Urothelium cell line (cell line): ENCODE measurements around the gene GPR179.

Experiments used
- DNase-seq: peaks from one replicate; pipeline ENCODE4 v3.0.0; 2011; ENCODE audit warnings: low spot score, mixed read lengths
- FAIRE-seq: peaks from 2 replicates; lab custom pipeline; 2011; peaks lifted over from hg19 to GRCh38; lab: Jason Lieb, UNC

Gene GPR179

GRCh38 chr17:38349097-38349730 lies 5.5 kb upstream of the GPR179 start:
- no peak for FAIRE-seq
- DNase-seq = peak; percentile 74

DNA sequence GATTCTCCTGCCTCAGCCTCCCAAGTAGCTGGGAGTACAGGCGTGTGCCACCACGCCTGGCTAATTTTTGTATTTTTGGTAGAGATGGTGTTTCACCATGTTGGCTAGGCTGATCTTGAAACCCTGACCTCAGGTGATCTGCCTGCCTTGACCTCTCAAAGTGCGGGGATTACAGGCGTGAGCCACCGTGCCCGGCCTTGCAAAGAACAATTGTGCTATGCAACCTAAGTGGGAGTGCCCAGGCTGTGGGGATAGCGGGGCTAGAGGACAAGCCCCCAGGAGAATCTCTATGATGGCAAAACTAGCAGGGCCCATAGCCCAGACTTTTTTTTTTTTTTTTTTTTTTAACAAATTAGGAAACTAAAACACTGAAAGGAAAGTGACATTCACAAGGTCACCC lies 2.0 kb upstream of the GPR179 start:
- DNase-seq (no peak), FAIRE-seq (no peak)

- DNase-seq (no peak), FAIRE-seq (no peak)
Measured at GRCh38 chr17:38344420-38344745, 627 bp upstream of the GPR179 start.

DNA sequence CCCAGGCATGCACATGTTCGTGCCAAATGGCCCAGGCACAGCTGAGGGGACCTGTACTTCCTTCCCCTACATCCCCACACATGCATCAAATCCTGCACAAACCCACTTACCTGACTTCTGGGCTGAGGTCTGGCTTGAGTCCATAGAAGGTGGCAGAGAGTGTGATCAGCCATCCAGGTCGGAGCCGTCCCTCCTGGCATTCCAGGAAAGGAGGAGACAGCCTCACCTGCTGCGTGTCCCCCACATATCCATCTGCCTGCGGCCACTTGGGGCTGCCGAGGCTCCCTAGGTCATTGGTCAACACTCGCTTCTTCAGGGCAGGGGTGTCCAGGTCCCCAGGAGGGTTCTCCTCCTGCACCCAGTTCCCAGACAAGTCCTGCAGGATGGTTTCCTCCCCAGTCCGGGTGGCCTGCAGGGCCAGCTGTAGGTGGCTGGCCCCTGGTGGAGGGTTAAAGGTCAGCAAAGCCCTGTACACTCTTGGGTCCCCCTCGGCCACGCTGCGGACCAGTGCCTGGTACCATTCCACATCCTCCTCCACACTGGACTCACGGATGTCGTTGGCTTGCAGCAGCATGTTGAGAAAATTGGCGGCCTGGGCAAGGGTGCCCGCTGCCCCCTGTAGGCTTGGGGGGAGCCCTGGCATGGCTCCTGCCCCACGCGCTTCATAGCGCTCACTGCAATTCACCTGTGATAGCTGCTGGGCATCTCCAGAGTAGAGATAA lies 709 bp downstream of the GPR179 start:
- FAIRE-seq = no peak

DNA sequence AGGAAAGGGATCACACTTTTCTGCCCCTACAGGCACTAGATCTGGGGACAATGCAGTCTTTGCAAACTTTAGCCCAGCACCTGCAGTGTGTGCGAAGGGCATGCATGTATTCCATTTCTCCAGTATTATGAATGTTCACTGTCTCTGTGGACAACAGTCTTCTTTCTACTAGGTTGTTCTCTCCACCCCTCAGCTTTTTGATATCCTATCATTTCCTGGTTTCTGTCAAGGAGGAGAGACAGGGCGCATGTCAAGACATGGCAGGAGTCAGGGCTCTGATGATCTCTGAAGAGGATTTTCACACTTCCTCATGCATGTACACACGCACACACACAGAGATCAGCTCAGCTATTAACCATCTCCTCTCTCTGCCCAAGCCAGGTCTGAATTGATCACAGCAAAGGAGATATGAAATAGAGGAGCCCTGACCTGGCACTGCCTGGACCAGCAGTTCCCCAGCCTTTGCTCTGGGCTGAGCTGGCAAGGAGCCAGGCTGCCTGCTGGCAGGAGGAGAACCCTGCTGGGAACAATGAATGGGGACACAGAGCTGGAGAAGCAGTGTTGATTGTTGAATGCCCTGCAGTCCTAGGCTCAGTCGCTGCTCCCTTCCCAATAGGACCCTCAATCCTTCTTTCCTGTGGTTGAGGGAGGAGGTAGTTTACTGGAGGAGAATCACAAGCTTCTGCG lies 2.6 kb downstream of the GPR179 start:
- FAIRE-seq (no peak), DNase-seq (peak; percentile 38)

More for the DNA sequence above, 709 bp downstream of the GPR179 start:
- DNase-seq = no peak

DNA sequence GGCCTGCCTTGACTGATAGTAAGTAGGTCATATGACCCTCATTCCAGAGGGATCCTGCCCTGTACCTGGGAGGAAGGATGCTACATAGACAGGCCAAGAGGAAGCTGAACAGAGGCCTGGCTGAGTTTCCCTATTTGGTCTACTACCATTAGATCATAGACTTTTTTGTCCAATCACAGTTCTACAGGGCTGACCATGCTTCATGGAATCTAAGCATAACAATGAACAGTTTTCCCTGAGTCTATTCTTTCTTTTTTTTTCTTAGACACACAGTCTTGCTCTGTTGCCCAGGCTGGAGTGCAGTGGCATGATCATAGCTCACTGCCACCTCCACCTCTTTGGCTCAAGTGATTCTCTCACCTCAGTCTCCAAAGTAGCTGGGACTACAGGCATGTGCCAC lies 3.9 kb downstream of the GPR179 start:
- DNase-seq (no peak), FAIRE-seq (no peak)

- DNase-seq (no peak), FAIRE-seq (no peak)
Measured at GRCh38 chr17:38338535-38338934, 5.2 kb downstream of the GPR179 start.

DNA sequence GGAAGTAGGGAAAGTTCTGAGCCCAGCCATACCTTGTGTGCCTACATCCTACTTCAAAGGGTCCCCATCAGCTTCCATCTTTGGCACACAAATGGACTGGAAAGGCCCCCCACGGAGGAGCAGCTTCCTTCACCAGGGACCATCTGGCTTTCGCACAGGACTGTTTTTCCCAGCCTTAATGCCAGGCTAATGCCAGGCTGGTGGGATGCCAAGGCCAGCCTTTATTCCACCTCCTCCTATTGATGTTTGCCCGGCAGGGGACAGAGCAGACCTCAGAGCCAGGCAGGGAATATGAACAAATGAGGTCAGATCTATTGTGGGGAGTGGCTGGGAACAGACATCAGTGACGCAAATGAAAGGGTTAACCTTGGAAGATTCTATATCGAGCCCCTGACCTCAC lies 5.7 kb downstream of the GPR179 start:
- DNase-seq (no peak), FAIRE-seq (no peak)

GRCh38 chr17:38336838-38337237 lies 6.9 kb downstream of the GPR179 start:
- FAIRE-seq = no peak
- no peak for DNase-seq

DNA sequence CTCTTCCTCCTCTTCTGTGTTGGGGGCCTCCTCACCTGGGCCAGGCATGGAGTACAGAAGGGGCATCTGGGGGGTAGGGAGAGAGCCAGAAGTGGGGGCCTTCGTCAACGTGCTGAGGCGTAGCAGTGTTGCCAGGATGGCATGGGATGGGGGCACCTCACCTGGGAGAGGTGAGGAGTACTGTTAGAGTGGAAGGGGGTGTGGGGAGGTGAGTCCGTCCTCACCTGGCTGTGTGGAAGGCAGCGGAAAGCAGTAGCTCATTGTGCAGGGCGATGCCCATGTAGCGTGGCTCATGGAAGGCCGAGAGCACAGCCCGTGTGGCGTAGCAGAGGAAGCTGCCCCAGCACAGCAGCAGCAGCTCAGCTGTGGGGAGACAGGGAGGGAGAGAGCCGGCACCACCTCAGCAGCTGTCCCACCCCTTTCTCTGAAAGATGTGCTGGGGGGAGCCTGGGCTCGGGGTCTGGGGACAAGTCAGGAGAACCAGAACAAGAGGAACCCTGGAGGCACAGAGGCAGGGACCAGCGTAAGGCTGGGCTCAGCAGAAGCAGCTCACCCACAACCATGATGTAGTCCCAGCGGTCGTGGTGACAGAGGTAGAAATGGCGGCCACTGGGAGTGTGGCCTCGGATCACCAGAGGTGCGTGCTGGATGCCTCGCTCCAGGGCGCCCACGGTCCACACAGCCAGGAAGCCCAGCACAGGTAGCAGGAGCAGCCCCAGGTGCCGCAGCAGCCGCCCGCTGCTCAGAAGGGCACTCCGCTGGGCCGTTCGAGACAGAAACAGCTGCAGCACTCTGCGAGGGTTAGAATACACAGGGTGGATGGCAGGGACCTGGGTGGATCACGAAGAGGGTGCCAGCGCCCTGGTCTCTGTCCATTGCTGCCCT lies 9.0 kb downstream of the GPR179 start:
- DNase-seq (no peak), FAIRE-seq (no peak)

- FAIRE-seq = no peak
- DNase-seq = peak; percentile 67
Measured at GRCh38 chr17:38333635-38334295, 10.0 kb downstream of the GPR179 start.

- no peak for DNase-seq
- FAIRE-seq = no peak
Measured at GRCh38 chr17:38332735-38333134, 11.0 kb downstream of the GPR179 start.

DNA sequence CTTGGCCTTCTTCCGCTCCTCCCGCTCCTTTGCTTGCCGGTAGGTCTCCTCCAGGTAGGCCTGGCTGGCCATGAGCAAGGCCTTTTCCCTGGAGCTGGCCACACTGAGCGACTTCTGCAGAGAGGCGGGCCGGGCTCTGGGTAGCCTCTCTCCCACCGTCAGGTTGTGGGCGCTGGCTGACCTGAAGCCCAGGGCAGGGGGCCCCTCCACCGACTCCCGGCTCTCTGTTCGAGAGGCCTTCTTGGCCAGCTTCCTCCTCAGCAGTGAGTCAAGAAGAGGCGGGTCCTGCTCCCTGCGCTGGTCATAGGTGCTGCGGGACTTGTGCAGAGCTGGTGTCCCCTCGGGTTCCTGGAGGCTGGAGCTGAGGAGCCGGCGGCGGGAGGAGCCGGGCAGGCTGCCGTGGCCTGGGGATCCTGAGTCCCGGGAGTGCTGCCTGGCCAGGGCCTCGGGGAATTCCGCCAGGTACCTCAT lies 12.8 kb downstream of the GPR179 start:
- no peak for DNase-seq

DNA sequence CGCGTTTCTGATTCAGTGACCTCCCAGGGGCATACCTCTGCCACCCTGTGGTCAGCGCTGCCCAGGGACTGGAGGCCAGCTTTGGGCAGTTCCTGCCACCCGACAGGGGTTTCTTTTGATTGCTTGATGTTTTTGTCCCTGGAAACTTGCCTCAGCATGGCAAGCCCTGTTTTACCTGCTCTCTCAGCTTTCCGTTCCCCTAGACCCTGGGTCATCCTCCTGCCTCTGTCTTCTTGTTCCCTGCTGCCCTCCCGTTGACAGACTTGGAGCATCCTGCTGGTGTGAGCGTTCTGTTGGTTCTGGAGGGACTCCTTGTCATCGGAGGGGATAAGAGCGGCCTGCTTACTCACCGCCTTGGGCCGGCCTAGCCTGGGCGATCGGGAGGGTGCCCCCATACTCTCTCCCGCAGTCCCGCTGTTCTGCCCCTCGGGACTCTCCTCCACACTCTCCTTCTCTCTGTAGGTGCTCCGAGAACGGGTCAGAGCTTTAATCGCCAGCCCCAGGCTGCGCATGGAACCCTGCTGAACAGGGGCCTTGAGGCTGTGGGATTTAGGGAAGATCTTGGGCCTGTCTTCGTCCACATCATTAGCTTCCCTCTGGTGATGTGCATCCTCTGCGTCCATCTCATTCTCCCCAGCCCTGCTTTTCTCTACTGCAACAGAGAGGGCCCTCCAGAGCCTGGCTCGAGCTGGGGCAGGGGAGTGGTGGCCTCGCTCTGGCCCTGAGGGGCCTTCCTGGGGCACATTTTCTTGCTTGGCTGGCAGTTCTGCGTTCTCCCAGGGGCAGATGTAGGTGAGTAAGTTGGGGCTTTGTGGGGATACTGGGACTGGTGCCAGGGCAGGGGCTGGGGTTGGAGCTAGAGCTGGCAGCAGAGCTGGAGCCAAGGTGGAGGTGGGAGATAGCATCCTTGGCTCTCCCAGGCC lies 13.7 kb downstream of the GPR179 start:
- DNase-seq (no peak), FAIRE-seq (no peak)

More for the DNA sequence above, 12.8 kb downstream of the GPR179 start:
- FAIRE-seq = no peak

DNA sequence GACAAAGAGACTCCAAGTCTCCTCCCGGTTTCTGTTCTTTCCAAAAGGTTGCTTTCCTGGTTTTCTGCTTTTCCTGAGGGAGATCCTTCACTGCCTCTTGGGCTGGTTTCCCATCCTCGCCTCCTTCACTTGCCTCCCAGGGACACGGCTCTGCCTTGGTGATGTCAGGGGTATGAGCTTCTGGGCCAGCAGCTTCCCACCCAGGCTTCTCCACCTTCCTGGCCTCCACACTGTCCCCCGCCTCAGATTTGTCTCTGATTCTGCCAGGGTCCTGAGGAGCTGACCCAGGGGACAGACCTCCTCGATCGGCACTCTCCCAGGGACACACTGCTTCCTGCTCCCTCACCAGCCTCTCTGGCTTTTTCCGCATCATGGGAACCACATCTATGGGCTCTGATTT lies 14.5 kb downstream of the GPR179 start:
- DNase-seq (no peak), FAIRE-seq (no peak)

DNA sequence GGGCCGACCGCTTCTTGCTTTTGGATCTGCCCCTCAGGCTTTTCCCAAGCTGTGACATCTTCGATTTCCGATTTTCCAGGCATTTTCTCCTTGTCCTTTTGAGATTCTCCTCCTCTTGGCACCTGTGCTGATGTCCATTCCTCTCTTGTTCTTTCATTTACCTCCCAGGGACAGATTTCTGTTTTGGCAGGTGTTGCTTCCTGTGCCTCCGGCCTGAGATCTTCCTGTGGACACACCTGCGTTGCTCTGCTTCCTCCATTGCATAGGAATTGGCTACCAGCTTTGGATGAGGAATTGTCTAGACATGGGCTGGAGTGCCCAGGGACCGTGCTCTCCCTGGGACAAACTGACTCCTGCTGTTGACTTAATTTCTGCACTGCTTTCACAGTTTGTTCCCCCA lies 15.1 kb downstream of the GPR179 start:
- DNase-seq = no peak
- no peak for FAIRE-seq

- no peak for FAIRE-seq
- DNase-seq = no peak
Measured at GRCh38 chr17:38327936-38328335, 15.8 kb downstream of the GPR179 start.

GRCh38 chr17:38326996-38327792 lies 16.6 kb downstream of the GPR179 start:
- FAIRE-seq (no peak), DNase-seq (no peak)
